Keratinocyte (primary cell): ENCODE results near the gene ST6GALNAC5. TPM values are rescaled to one million over a fixed set of nuclear protein-coding genes. Genes with fewer than 3 reads are reported as not detected.

ENCODE experiments used
- DNase-seq: peaks from one replicate; pipeline ENCODE4 v3.0.0-alpha.2; 2011; ENCODE audit warnings: low read depth, missing footprints, low spot score
- FAIRE-seq: peaks from 2 replicates; lab custom pipeline; 2011; peaks lifted over from hg19 to GRCh38; lab: Jason Lieb, UNC
- H2AFZ ChIP-seq: 2 replicates; pipeline ENCODE4 v1.6.0; 2012; ENCODE audit warnings: low read length, control low read depth, inconsistent platforms; ENCODE audit not compliant: control insufficient read depth
- H3K27ac ChIP-seq: 2 replicates; pipeline ENCODE4 v1.5.1; 2011; ENCODE audit warnings: low read length; ENCODE audit not compliant: control insufficient read depth, insufficient read depth
- H3K27me3 ChIP-seq: 3 replicates; pipeline ENCODE4 v1.6.0; 2011; ENCODE audit warnings: low read length; ENCODE audit not compliant: control insufficient read depth, insufficient read depth; ENCODE audit errors: extremely low read depth
- H3K36me3 ChIP-seq, 2 experiments: 2 replicates in 1 of 2; 3 replicates in 1 of 2; pipeline ENCODE4 v1.5.1; 2011; ENCODE audit warnings: low read length in 2 of 2, mild to moderate bottlenecking in 1 of 2; ENCODE audit not compliant: control insufficient read depth in 2 of 2, insufficient read depth in 2 of 2; ENCODE audit errors: extremely low read depth in 1 of 2
- H3K4me1 ChIP-seq: 3 replicates; pipeline ENCODE4 v1.5.1; 2011; ENCODE audit warnings: low read length; ENCODE audit not compliant: control insufficient read depth, insufficient read depth; ENCODE audit errors: extremely low read depth
- H3K4me2 ChIP-seq: 3 replicates; pipeline ENCODE4 v1.6.0; 2011; ENCODE audit warnings: low read depth, low read length; ENCODE audit not compliant: control insufficient read depth, insufficient read depth; ENCODE audit errors: extremely low read depth
- H3K4me3 ChIP-seq, 3 experiments: fragments of 200-600 bp in 1 of 3; sonication (generic) in 1 of 3; 2 replicates in 2 of 3; 3 replicates in 1 of 3; pipeline ENCODE4 v1.5.1; 2011 to 2016; ENCODE audit warnings: low read length in 3 of 3, mild to moderate bottlenecking in 3 of 3, control low read depth in 2 of 3, inconsistent platforms in 1 of 3, low read depth in 1 of 3, mixed read lengths in 1 of 3, mixed run types in 1 of 3, moderate library complexity in 1 of 3; ENCODE audit not compliant: control insufficient read depth in 2 of 3, insufficient read depth in 2 of 3; ENCODE audit errors: extremely low read depth in 1 of 3
- H3K79me2 ChIP-seq: 2 replicates; pipeline ENCODE4 v1.6.0; 2012; ENCODE audit warnings: low read length; ENCODE audit not compliant: control insufficient read depth, insufficient read depth
- H3K9ac ChIP-seq: 3 replicates; pipeline ENCODE4 v1.6.0; 2011; ENCODE audit warnings: low read length; ENCODE audit not compliant: control insufficient read depth, insufficient read depth; ENCODE audit errors: extremely low read depth
- H3K9me1 ChIP-seq: 3 replicates; pipeline ENCODE4 v1.6.0; 2011; ENCODE audit warnings: low read length; ENCODE audit not compliant: control insufficient read depth, insufficient read depth; ENCODE audit errors: extremely low read depth
- H3K9me3 ChIP-seq: 2 replicates; pipeline ENCODE4 v1.5.1; 2012; ENCODE audit warnings: low read depth, low read length; ENCODE audit not compliant: control insufficient read depth
- H4K20me1 ChIP-seq: 3 replicates; pipeline ENCODE4 v1.6.0; 2011; ENCODE audit warnings: low read length; ENCODE audit not compliant: control insufficient read depth, insufficient read depth; ENCODE audit errors: extremely low read depth
- EZH2 ChIP-seq: IDR thresholded peaks from one replicate; pipeline ENCODE4 v1.6.1; 2012; ENCODE audit warnings: inconsistent platforms, mild to moderate bottlenecking, low read length, moderate library complexity
- dilution Hi-C: fragments of 300-500 bp; cut with MboI; formaldehyde crosslinking; loops from one replicate; pipeline ENCODE4 v1.7.0; 2020; ENCODE audit warnings: low sequenced_read_pairs; ENCODE audit not compliant: extremely low pct_ligation_motif_present
- polyA plus RNA-seq, 5 experiments: library from polyadenylated mRNA; depleted of rRNA in 3 of 5; stranded (reverse) in 3 of 5; stranded (forward) in 1 of 5; unstranded in 1 of 5; fragments of >200 nt; gene quantifications; 1 replicate in 1 of 5; 2 replicates in 3 of 5; 3 replicates in 1 of 5; pipeline versions ENCODE4 v1.2.1 to v1.2.3, GENCODE V29; 2011 to 2012; ENCODE audit warnings: missing spikeins in 2 of 5, low read depth in 1 of 5, low replicate concordance in 1 of 5
- TF ChIP-seq, protein P1 (sequence below), 3 experiments: IDR thresholded peaks in 1 of 3; conservative IDR thresholded peaks in 1 of 3; optimal IDR thresholded peaks in 1 of 3; 2 replicates in 2 of 3; 3 replicates in 1 of 3; pipeline versions ENCODE3 to v1.5.1; 2011; ENCODE audit warnings: low read length in 3 of 3, mild to moderate bottlenecking in 3 of 3, moderate library complexity in 2 of 3, control low read depth in 1 of 3, inconsistent platforms in 1 of 3; ENCODE audit not compliant: insufficient read depth in 2 of 3; ENCODE audit errors: extremely low read depth in 1 of 3

The ST6GALNAC5 gene
- polyA plus RNA-seq, 1 donor (not counting 4 experiments of a cell fraction or from before 2014, with no cell fraction given), result 12.8 TPM

DNA sequence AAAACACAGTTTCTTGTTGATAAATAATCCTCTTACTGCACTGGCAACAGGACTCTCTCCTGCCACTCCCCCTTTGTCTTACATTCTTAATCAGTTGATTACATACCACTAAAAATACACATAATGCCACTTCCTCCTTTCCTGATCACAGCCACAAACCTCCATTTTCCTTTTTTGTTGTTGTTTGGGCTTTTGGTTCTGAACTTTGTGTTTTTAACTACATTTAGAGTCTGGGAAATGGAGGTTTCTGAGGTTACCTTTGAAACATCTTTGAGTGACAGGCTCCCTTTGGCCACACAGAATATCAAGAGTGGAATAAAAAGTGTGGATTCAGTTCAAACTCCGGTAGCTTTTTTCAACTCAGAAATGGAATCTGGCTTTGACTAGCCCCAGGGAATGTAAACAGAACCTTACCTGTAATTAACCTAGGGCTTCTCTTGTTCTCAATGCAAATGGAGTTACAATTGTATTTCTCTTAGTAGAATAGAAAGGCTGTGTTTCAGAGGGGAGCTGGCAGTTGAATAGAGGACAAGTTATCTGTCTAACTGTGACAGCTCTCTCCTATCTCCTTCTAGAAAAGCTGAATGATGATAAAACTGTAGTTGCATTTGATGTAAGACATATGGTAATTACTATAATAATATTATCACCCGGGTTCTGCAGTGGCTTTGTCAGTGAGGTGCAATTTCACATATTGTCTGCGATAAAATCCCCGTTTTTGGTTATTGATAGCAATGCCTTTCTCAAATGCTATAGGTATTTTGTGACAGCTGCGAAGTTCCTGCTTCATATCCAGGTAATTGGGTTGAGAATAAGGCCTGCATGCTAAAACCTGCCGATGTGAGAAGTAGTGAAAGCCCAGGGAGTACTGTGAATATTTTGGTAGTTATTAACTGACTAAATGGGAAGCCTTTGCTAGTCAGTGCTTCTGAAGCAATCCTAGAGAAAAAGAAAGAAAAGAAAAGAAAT lies 66.9 kb downstream of the ST6GALNAC5 start:
- Histone ChIP-seq H3K4me3 (no peak overlapping the region), H3K27me3 (no peaks in the 10 kb centered on the region), H3K4me2 (peak overlapping the region; percentile 51), H3K9me3 (no peaks in the 10 kb centered on the region), H3K27ac (no peak overlapping the region), H3K9ac (no peak overlapping the region), H3K79me2 (no peaks in the 10 kb centered on the region), H3K36me3 (no peaks in the 10 kb centered on the region), H3K4me1 (peaks cover 9% of the 10 kb centered on the region), H3K9me1 (no peaks in the 10 kb centered on the region), H2AFZ (peak overlapping the region; percentile 79), H4K20me1 (no peaks in the 10 kb centered on the region)
- TF ChIP-seq, protein P1, sequence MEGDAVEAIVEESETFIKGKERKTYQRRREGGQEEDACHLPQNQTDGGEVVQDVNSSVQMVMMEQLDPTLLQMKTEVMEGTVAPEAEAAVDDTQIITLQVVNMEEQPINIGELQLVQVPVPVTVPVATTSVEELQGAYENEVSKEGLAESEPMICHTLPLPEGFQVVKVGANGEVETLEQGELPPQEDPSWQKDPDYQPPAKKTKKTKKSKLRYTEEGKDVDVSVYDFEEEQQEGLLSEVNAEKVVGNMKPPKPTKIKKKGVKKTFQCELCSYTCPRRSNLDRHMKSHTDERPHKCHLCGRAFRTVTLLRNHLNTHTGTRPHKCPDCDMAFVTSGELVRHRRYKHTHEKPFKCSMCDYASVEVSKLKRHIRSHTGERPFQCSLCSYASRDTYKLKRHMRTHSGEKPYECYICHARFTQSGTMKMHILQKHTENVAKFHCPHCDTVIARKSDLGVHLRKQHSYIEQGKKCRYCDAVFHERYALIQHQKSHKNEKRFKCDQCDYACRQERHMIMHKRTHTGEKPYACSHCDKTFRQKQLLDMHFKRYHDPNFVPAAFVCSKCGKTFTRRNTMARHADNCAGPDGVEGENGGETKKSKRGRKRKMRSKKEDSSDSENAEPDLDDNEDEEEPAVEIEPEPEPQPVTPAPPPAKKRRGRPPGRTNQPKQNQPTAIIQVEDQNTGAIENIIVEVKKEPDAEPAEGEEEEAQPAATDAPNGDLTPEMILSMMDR (optimal IDR thresholded peaks at IDR 0.05 in 1 of 3, IDR thresholded peaks at IDR 0.05 in 1 of 3, conservative IDR thresholded peaks at IDR 0.05 in 1 of 3; ENCODE audit: extremely low read depth in 1 of 3, insufficient read depth in 2 of 3, low read length in 3 of 3), result no peak
- TF ChIP-seq EZH2, result no peak
- peak; percentile 41 for FAIRE-seq
- dilution Hi-C loops, result no loop called here
- DNase-seq, result no peak

DNA sequence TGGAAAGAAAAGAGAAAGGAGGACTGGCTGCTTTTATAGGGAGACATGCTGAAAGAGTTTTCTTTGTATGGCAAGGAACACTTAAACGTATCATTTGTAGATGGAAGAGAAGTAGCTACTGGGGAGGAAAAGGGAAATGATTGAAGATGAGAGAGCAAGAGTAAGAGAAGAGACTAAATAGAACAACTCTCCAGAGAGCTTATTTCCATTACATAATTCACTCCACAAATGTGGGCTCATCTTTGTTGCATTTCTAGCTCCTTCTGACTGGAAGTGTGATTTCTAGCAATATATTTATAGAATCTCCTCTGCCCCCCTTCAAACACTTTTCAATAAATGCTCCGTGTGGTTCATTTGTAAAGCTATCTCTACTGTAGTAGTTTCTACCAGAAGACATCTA lies 71.0 kb downstream of the ST6GALNAC5 start:
- no peak overlapping the region for H3K27ac ChIP-seq
- H3K79me2 ChIP-seq, result no peaks in the 10 kb centered on the region
- no peak overlapping the region for H3K4me3 ChIP-seq
- dilution Hi-C loops, result no loop called here
- no peak for FAIRE-seq
- no peaks in the 10 kb centered on the region for H4K20me1 ChIP-seq
- H2AFZ ChIP-seq, result no peak overlapping the region
- H3K4me2 ChIP-seq, result no peak overlapping the region
- TF ChIP-seq EZH2, result no peak
- TF ChIP-seq, protein P1 (optimal IDR thresholded peaks at IDR 0.05 in 1 of 3, IDR thresholded peaks at IDR 0.05 in 1 of 3, conservative IDR thresholded peaks at IDR 0.05 in 1 of 3; ENCODE audit: extremely low read depth in 1 of 3, insufficient read depth in 2 of 3, low read length in 3 of 3), result no peak
- H3K36me3 ChIP-seq, result no peaks in the 10 kb centered on the region
- H3K27me3 ChIP-seq, result no peaks in the 10 kb centered on the region
- no peak for DNase-seq
- H3K9me1 ChIP-seq, result no peaks in the 10 kb centered on the region
- no peak overlapping the region for H3K9ac ChIP-seq
- no peaks in the 10 kb centered on the region for H3K9me3 ChIP-seq
- H3K4me1 ChIP-seq, result peaks cover 8% of the 10 kb centered on the region
